ENCODE results near the gene CCP110.

CCP110 gene

GRCh38 chr16:19506965-19507364 is 16.8 kb upstream of the CCP110 start:
- no peak for DNase-seq (ENCODE audit: low read depth)
- no peak for TF ChIP-seq CTCF (IDR thresholded peaks at IDR 0.05; ENCODE audit: insufficient read depth, low read depth, low read length, missing control alignments)
- H3K4me3 ChIP-seq (ENCODE audit: low read length) = no peak overlapping the region

- H3K4me3 ChIP-seq (ENCODE audit: low read length) = no peak overlapping the region
- TF ChIP-seq CTCF (IDR thresholded peaks at IDR 0.05; ENCODE audit: insufficient read depth, low read depth, low read length, missing control alignments) = no peak
- DNase-seq (ENCODE audit: low read depth) = no peak
These were observed 15.9 kb upstream of the CCP110 start for GRCh38 chr16:19507867-19508266.

DNA sequence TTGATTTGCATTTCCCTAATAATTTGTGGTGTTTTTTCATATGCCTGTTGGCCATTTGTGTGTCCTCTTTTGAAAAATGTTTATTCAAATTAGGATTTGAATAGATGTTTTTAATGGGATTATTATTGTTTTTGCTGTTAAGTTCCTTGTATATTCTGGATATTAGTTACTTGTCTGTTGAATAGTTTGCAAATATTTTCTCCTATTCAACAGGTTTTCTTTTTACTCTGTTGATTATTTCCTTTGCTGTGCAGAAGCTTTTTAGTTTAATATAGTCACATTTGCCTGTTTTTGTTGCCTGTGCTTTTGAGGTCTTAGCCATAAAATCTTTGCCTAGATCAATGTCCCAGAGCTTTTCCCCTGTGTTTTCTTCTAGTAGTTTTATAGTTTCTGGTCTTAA is 11.4 kb upstream of the CCP110 start:
- no peak for TF ChIP-seq CTCF (IDR thresholded peaks at IDR 0.05; ENCODE audit: insufficient read depth, low read depth, low read length, missing control alignments)
- no peak overlapping the region for H3K4me3 ChIP-seq (ENCODE audit: low read length)
- no peak for DNase-seq (ENCODE audit: low read depth)

GRCh38 chr16:19513377-19514053 is 10.2 kb upstream of the CCP110 start:
- no peak overlapping the region for H3K4me3 ChIP-seq (ENCODE audit: low read length)
- DNase-seq (ENCODE audit: low read depth) = peak; percentile 15
- no peak for TF ChIP-seq CTCF (IDR thresholded peaks at IDR 0.05; ENCODE audit: insufficient read depth, low read depth, low read length, missing control alignments)

- no peak overlapping the region for H3K4me3 ChIP-seq (ENCODE audit: low read length)
- no peak for TF ChIP-seq CTCF (IDR thresholded peaks at IDR 0.05; ENCODE audit: insufficient read depth, low read depth, low read length, missing control alignments)
- DNase-seq (ENCODE audit: low read depth) = peak; percentile 25
These were observed 8.0 kb upstream of the CCP110 start for GRCh38 chr16:19515757-19516156.

- TF ChIP-seq CTCF (IDR thresholded peaks at IDR 0.05; ENCODE audit: insufficient read depth, low read depth, low read length, missing control alignments) = no peak
- DNase-seq (ENCODE audit: low read depth) = peak; percentile 95
These were observed 6.2 kb upstream of the CCP110 start for GRCh38 chr16:19517424-19518089.

GRCh38 chr16:19518388-19518787 is 5.4 kb upstream of the CCP110 start:
- H3K4me3 ChIP-seq (ENCODE audit: low read length) = no peak overlapping the region
- TF ChIP-seq CTCF (IDR thresholded peaks at IDR 0.05; ENCODE audit: insufficient read depth, low read depth, low read length, missing control alignments) = no peak
- DNase-seq (ENCODE audit: low read depth) = no peak

More at GRCh38 chr16:19517424-19518089, 6.2 kb upstream of the CCP110 start:
- H3K4me3 ChIP-seq (ENCODE audit: low read length) = no peak overlapping the region
